ENCODE measurements around the gene ABHD16B. TPM values are rescaled to one million over a fixed set of nuclear protein-coding genes. Genes with fewer than 3 reads are reported as not detected.

ABHD16B gene
- total and polyA plus RNA-seq, 7 experiments from 2014 or later = 0.24 to 1.1 (median 0.65) TPM; not detected in 4

GRCh38 chr20:63840405-63840828 is 20.9 kb upstream of the ABHD16B start:
- Mint-ChIP-seq H3K27me3 (peaks cover 17 to 38% (median 25%) of the 10 kb centered on the region in 5 donors), H3K4me3 (no peak overlapping the region), H3K27ac (peak overlapping the region in 1 of 9 donors; percentile 4), H3K9me3 (peaks cover 0 to 2% (median 0%) of the 10 kb centered on the region in 11 donors), H3K36me3 (no peaks in the 10 kb centered on the region), H3K4me1 (peaks cover 0 to 15% (median 4%) of the 10 kb centered on the region in 7 donors)
- CTCF ChIA-PET = no interaction called here
- Histone ChIP-seq H3K36me3 (ENCODE audit: control insufficient read depth in 2 of 3, insufficient read depth in 3 of 3, low read length in 3 of 3) (no peaks in the 10 kb centered on the region), H3K9me3 (ENCODE audit: control insufficient read depth in 2 of 3, low read length in 3 of 3) (no peaks in the 10 kb centered on the region), H3K4me1 (ENCODE audit: control insufficient read depth in 2 of 2, insufficient read depth in 2 of 2, low read length in 2 of 2) (no peaks in the 10 kb centered on the region), H3K27me3 (ENCODE audit: control insufficient read depth in 2 of 2, insufficient read depth in 2 of 2, low read length in 2 of 2) (peaks cover 0 to 10% of the 10 kb centered on the region in 2 donors), H3K4me3 (ENCODE audit: low read length) (no peak overlapping the region), H3K27ac (ENCODE audit: low read depth, low read length) (no peak overlapping the region)
- POLR2A ChIA-PET = no interaction called here
- DNase-seq = no peak
- intact Hi-C loops (cut with micrococcal nuclease) = no loop called here
- ATAC-seq = no peak

DNA sequence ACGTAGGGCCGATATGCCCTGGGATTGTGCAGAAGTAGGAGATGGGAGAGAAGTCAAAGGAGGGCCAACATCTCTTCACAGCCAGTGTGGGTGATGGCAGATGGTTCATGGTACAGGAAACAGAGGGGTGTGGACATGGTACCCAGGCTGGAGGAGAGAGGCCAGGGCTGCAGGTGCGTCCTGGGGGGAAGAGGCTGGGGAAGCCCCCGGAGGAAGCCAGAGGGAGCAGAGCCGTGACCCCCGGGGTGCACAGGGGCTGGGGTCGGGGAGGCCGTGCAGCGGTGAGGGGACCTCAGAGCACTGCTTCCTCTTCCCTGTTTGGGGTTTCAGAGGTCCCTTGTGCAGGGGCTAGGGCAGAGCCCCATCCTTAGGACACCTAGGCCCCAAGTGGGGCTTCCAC is 19.0 kb upstream of the ABHD16B start:
- no peaks in the 10 kb centered on the region for H3K9me3 ChIP-seq (ENCODE audit: control insufficient read depth in 2 of 3, low read length in 3 of 3)
- H3K4me1 Mint-ChIP-seq = peaks cover 0 to 20% (median 4%) of the 10 kb centered on the region in 7 donors
- peaks cover 23 to 46% (median 29%) of the 10 kb centered on the region in 5 donors for H3K27me3 Mint-ChIP-seq
- H3K4me1 ChIP-seq (ENCODE audit: control insufficient read depth in 2 of 2, insufficient read depth in 2 of 2, low read length in 2 of 2) = peaks cover 0 to 6% of the 10 kb centered on the region in 2 donors
- no peak overlapping the region for H3K4me3 ChIP-seq (ENCODE audit: low read length)
- no peaks in the 10 kb centered on the region for H3K36me3 ChIP-seq (ENCODE audit: control insufficient read depth in 2 of 3, insufficient read depth in 3 of 3, low read length in 3 of 3)
- H3K27ac Mint-ChIP-seq = no peak overlapping the region
- peaks cover 0 to 17% of the 10 kb centered on the region in 2 donors for H3K27me3 ChIP-seq (ENCODE audit: control insufficient read depth in 2 of 2, insufficient read depth in 2 of 2, low read length in 2 of 2)
- DNase-seq (no peak), ATAC-seq (no peak)
- peaks cover 0 to 2% (median 0%) of the 10 kb centered on the region in 11 donors for H3K9me3 Mint-ChIP-seq
- H3K36me3 Mint-ChIP-seq = no peaks in the 10 kb centered on the region
- POLR2A ChIA-PET = no interaction called here
- no peak overlapping the region for H3K4me3 Mint-ChIP-seq
- intact Hi-C loops (cut with micrococcal nuclease) = no loop called here
- H3K27ac ChIP-seq (ENCODE audit: low read depth, low read length) = no peak overlapping the region
- CTCF ChIA-PET = no interaction called here

DNA sequence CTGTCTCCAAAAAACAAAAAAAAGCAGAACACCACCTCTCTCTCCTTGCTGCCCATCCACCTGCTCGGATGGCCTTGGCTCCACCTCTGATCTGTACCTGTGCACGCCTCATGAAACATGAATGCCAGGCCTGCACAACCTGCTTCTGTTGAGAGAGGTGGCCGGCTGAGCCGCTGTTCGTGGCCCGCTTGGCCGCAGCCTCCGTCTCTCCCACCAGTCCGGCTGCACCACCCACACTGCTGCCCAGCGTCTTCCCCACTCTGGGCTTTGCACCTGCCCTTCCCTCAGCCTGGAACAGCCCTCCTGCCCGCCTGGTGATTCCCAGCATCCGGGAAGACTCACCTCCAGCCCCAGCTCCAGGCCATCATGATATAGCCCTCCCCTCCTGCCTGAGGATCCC is 18.1 kb upstream of the ABHD16B start:
- H3K27ac ChIP-seq (ENCODE audit: low read depth, low read length) = no peak overlapping the region
- H3K27me3 ChIP-seq (ENCODE audit: control insufficient read depth in 2 of 2, insufficient read depth in 2 of 2, low read length in 2 of 2) = peaks cover 0 to 19% of the 10 kb centered on the region in 2 donors
- Mint-ChIP-seq H3K27me3 (peaks cover 23 to 45% (median 29%) of the 10 kb centered on the region in 5 donors), H3K4me3 (peak overlapping the region in 1 of 10 donors; percentile 7), H3K4me1 (peaks cover 0 to 14% (median 4%) of the 10 kb centered on the region in 7 donors), H3K9me3 (peaks cover 0 to 2% (median 0%) of the 10 kb centered on the region in 11 donors), H3K27ac (no peak overlapping the region), H3K36me3 (no peaks in the 10 kb centered on the region)
- POLR2A ChIA-PET = no interaction called here
- no peak overlapping the region for H3K4me3 ChIP-seq (ENCODE audit: low read length)
- ATAC-seq = no peak
- intact Hi-C loops (cut with micrococcal nuclease) = no loop called here
- no peak for DNase-seq
- H3K4me1 ChIP-seq (ENCODE audit: control insufficient read depth in 2 of 2, insufficient read depth in 2 of 2, low read length in 2 of 2) = peaks cover 0 to 9% of the 10 kb centered on the region in 2 donors
- no peaks in the 10 kb centered on the region for H3K36me3 ChIP-seq (ENCODE audit: control insufficient read depth in 2 of 3, insufficient read depth in 3 of 3, low read length in 3 of 3)
- no peaks in the 10 kb centered on the region for H3K9me3 ChIP-seq (ENCODE audit: control insufficient read depth in 2 of 3, low read length in 3 of 3)
- CTCF ChIA-PET = no interaction called here

GRCh38 chr20:63843778-63844177 is 17.5 kb upstream of the ABHD16B start:
- Histone ChIP-seq H3K4me1 (ENCODE audit: control insufficient read depth in 2 of 2, insufficient read depth in 2 of 2, low read length in 2 of 2) (peaks cover 0 to 9% of the 10 kb centered on the region in 2 donors), H3K36me3 (ENCODE audit: control insufficient read depth in 2 of 3, insufficient read depth in 3 of 3, low read length in 3 of 3) (no peaks in the 10 kb centered on the region), H3K27ac (ENCODE audit: low read depth, low read length) (no peak overlapping the region), H3K27me3 (ENCODE audit: control insufficient read depth in 2 of 2, insufficient read depth in 2 of 2, low read length in 2 of 2) (peaks cover 0 to 19% of the 10 kb centered on the region in 2 donors), H3K4me3 (ENCODE audit: low read length) (no peak overlapping the region), H3K9me3 (ENCODE audit: control insufficient read depth in 2 of 3, low read length in 3 of 3) (no peaks in the 10 kb centered on the region)
- no peaks in the 10 kb centered on the region for H3K36me3 Mint-ChIP-seq
- H3K27me3 Mint-ChIP-seq = peaks cover 23 to 45% (median 29%) of the 10 kb centered on the region in 5 donors
- H3K4me3 Mint-ChIP-seq = peak overlapping the region in 1 of 10 donors; percentile 19
- no peak overlapping the region for H3K27ac Mint-ChIP-seq
- DNase-seq (no peak), ATAC-seq (no peak)
- POLR2A ChIA-PET = interaction anchor here (0.7 kb wide), 1 partner anchor 108 kb away, joined by 4 read pairs; no protein-coding TSS in a partner anchor
- CTCF ChIA-PET = no interaction called here
- intact Hi-C loops (cut with micrococcal nuclease) = no loop called here
- peaks cover 0 to 2% (median 0%) of the 10 kb centered on the region in 11 donors for H3K9me3 Mint-ChIP-seq
- H3K4me1 Mint-ChIP-seq = peaks cover 0 to 14% (median 4%) of the 10 kb centered on the region in 7 donors

DNA sequence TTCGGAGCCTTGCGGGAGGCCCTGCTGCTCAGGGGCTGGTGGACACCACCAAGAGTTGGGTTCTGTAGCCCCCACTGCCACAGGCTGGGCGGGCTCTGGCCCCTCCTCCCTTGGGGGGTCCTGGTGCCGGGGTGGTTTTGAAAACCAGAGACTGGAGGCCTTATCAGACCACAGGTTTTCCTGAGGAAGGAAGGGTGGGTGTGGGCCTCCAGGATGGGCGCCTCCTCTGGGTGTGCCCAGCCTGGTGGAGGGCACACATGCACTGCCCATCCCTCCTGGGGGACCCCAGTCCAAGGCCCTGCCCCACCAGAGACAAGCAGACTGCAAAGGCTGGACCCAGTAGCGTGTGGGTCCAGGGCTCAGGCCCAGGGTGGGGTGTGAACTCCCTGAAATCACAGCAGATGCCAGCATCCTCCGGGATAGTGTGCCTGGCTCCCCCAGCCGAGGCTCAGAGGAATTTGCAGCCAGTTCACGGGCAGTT is 16.7 kb upstream of the ABHD16B start:
- Mint-ChIP-seq H3K36me3 (no peaks in the 10 kb centered on the region), H3K4me1 (peaks cover 0 to 14% (median 4%) of the 10 kb centered on the region in 7 donors), H3K27me3 (peaks cover 23 to 45% (median 29%) of the 10 kb centered on the region in 5 donors), H3K27ac (no peak overlapping the region), H3K9me3 (peaks cover 0 to 2% (median 0%) of the 10 kb centered on the region in 11 donors), H3K4me3 (no peak overlapping the region)
- POLR2A ChIA-PET = interaction anchor here (0.7 kb wide), 1 partner anchor 109 kb away, joined by 4 read pairs; no protein-coding TSS in a partner anchor
- Histone ChIP-seq H3K27me3 (ENCODE audit: control insufficient read depth in 2 of 2, insufficient read depth in 2 of 2, low read length in 2 of 2) (peaks cover 0 to 19% of the 10 kb centered on the region in 2 donors), H3K4me3 (ENCODE audit: low read length) (no peak overlapping the region), H3K36me3 (ENCODE audit: control insufficient read depth in 2 of 3, insufficient read depth in 3 of 3, low read length in 3 of 3) (no peaks in the 10 kb centered on the region), H3K9me3 (ENCODE audit: control insufficient read depth in 2 of 3, low read length in 3 of 3) (no peaks in the 10 kb centered on the region), H3K4me1 (ENCODE audit: control insufficient read depth in 2 of 2, insufficient read depth in 2 of 2, low read length in 2 of 2) (peaks cover 0 to 9% of the 10 kb centered on the region in 2 donors), H3K27ac (ENCODE audit: low read depth, low read length) (no peak overlapping the region)
- DNase-seq = no peak
- no peak for ATAC-seq
- intact Hi-C loops (cut with micrococcal nuclease) = no loop called here
- CTCF ChIA-PET = no interaction called here

- H3K9me3 Mint-ChIP-seq = peaks cover 0 to 5% (median 0%) of the 10 kb centered on the region in 11 donors
- H3K36me3 Mint-ChIP-seq = no peaks in the 10 kb centered on the region
- POLR2A ChIA-PET = interaction anchor here (0.7 kb wide), 1 partner anchor 85 kb away, joined by 7 read pairs; no protein-coding TSS in a partner anchor
- CTCF ChIA-PET = no interaction called here
- ATAC-seq (peak; percentile 8), DNase-seq (no peak)
- peaks cover 25 to 48% (median 38%) of the 10 kb centered on the region in 5 donors for H3K27me3 Mint-ChIP-seq
- H3K9me3 ChIP-seq (ENCODE audit: control insufficient read depth in 2 of 3, low read length in 3 of 3) = no peaks in the 10 kb centered on the region
- no peak overlapping the region for H3K27ac ChIP-seq (ENCODE audit: low read depth, low read length)
- H3K36me3 ChIP-seq (ENCODE audit: control insufficient read depth in 2 of 3, insufficient read depth in 3 of 3, low read length in 3 of 3) = no peaks in the 10 kb centered on the region
- H3K27ac Mint-ChIP-seq = peak overlapping the region in 1 of 9 donors; percentile 38
- peaks cover 0 to 22% (median 8%) of the 10 kb centered on the region in 7 donors for H3K4me1 Mint-ChIP-seq
- peaks cover 0 to 9% of the 10 kb centered on the region in 2 donors for H3K4me1 ChIP-seq (ENCODE audit: control insufficient read depth in 2 of 2, insufficient read depth in 2 of 2, low read length in 2 of 2)
- H3K4me3 ChIP-seq (ENCODE audit: low read length) = no peak overlapping the region
- peak overlapping the region in 2 of 10 donors; percentile 37 to 58 for H3K4me3 Mint-ChIP-seq
- intact Hi-C loops (cut with micrococcal nuclease) = no loop called here
- H3K27me3 ChIP-seq (ENCODE audit: control insufficient read depth in 2 of 2, insufficient read depth in 2 of 2, low read length in 2 of 2) = peaks cover 0 to 19% of the 10 kb centered on the region in 2 donors
Measured at GRCh38 chr20:63846128-63846771, 15.0 kb upstream of the ABHD16B start.
